Measurements from ENCODE around the gene KLHDC8A. TPM values are rescaled to one million over a fixed set of nuclear protein-coding genes. Genes with fewer than 3 reads are reported as not detected.
A peak's percentile ranks its signal among the peaks of the same experiment; 100 is the strongest.

KLHDC8A gene

GRCh38 chr1:205291596-205291995 is 65.1 kb downstream of the KLHDC8A start:
- no peak overlapping the region for H3K27ac ChIP-seq (ENCODE audit: low read depth, low read length)
- H4K5ac ChIP-seq (ENCODE audit: low read length): no peak overlapping the region
- H3K4me3 ChIP-seq (ENCODE audit: low read length): no peak overlapping the region
- no peaks in the 10 kb centered on the region for H3K27me3 ChIP-seq (ENCODE audit: insufficient read depth, low read length, poor library complexity)
- H3K36me3 ChIP-seq (ENCODE audit: control insufficient read depth, insufficient read depth, low read length): no peaks in the 10 kb centered on the region
- peaks cover 20% of the 10 kb centered on the region for H3K4me1 ChIP-seq (ENCODE audit: control insufficient read depth, low read depth, low read length)
- no peak overlapping the region for H2BK5ac ChIP-seq (ENCODE audit: low read length)
- H2AK5ac ChIP-seq (ENCODE audit: low read length): no peak overlapping the region
- no peak overlapping the region for H3K56ac ChIP-seq (ENCODE audit: low read length)
- no peak overlapping the region for H2BK120ac ChIP-seq (ENCODE audit: low read depth, low read length)
- no CpG with 5 or more reads among the region's 6 CpGs for WGBS (ENCODE audit: extremely low coverage, insufficient coverage, low lambda C conversion rate)
- no peaks in the 10 kb centered on the region for H3K79me2 ChIP-seq (ENCODE audit: control insufficient read depth, insufficient read depth, low read length)
- no peak overlapping the region for H2BK15ac ChIP-seq (replicated peaks; ENCODE audit: low read depth)
- H3K4ac ChIP-seq (ENCODE audit: low read depth, low read length): peak overlapping the region; percentile 76
- no peaks in the 10 kb centered on the region for H3K79me1 ChIP-seq (ENCODE audit: low read length)
- no peak overlapping the region for H3K9ac ChIP-seq (ENCODE audit: low read length)
- H3K23ac ChIP-seq (ENCODE audit: low read length): no peak overlapping the region
- H3K4me2 ChIP-seq (ENCODE audit: low read length): no peak overlapping the region
- no peak overlapping the region for H4K8ac ChIP-seq (ENCODE audit: low read depth, low read length)
- no peak for DNase-seq
- H3K18ac ChIP-seq (ENCODE audit: low read length): peak overlapping the region; percentile 3

- Histone ChIP-seq H3K4me2 (ENCODE audit: low read length) (no peak overlapping the region), H3K36me3 (ENCODE audit: control insufficient read depth, insufficient read depth, low read length) (no peaks in the 10 kb centered on the region), H2AK5ac (ENCODE audit: low read length) (no peak overlapping the region), H2BK5ac (ENCODE audit: low read length) (no peak overlapping the region), H4K8ac (ENCODE audit: low read depth, low read length) (no peak overlapping the region), H4K5ac (ENCODE audit: low read length) (no peak overlapping the region), H3K18ac (ENCODE audit: low read length) (peak overlapping the region; percentile 30), H3K4ac (ENCODE audit: low read depth, low read length) (peak overlapping the region; percentile 72), H3K79me2 (ENCODE audit: control insufficient read depth, insufficient read depth, low read length) (no peaks in the 10 kb centered on the region), H3K23ac (ENCODE audit: low read length) (no peak overlapping the region), H3K4me1 (ENCODE audit: control insufficient read depth, low read depth, low read length) (peaks cover 20% of the 10 kb centered on the region), H3K4me3 (ENCODE audit: low read length) (no peak overlapping the region), H3K9ac (ENCODE audit: low read length) (peak overlapping the region; percentile 13), H2BK120ac (ENCODE audit: low read depth, low read length) (no peak overlapping the region), H2BK15ac (replicated peaks; ENCODE audit: low read depth) (no peak overlapping the region), H3K27ac (ENCODE audit: low read depth, low read length) (no peak overlapping the region), H3K79me1 (ENCODE audit: low read length) (no peaks in the 10 kb centered on the region), H3K27me3 (ENCODE audit: insufficient read depth, low read length, poor library complexity) (no peaks in the 10 kb centered on the region), H3K56ac (ENCODE audit: low read length) (peak overlapping the region; percentile 71)
- peak; percentile 47 for DNase-seq
- no CpG with 5 or more reads among the region's 8 CpGs for WGBS (ENCODE audit: extremely low coverage, insufficient coverage, low lambda C conversion rate)
Measured at GRCh38 chr1:205287767-205288559, 68.8 kb downstream of the KLHDC8A start.

GRCh38 chr1:205287076-205287475 is 69.6 kb downstream of the KLHDC8A start:
- Histone ChIP-seq H3K18ac (ENCODE audit: low read length) (peak overlapping the region; percentile 1), H2BK5ac (ENCODE audit: low read length) (no peak overlapping the region), H3K56ac (ENCODE audit: low read length) (peak overlapping the region; percentile 71), H3K79me2 (ENCODE audit: control insufficient read depth, insufficient read depth, low read length) (no peaks in the 10 kb centered on the region), H3K4me2 (ENCODE audit: low read length) (no peak overlapping the region), H3K79me1 (ENCODE audit: low read length) (no peaks in the 10 kb centered on the region), H2BK15ac (replicated peaks; ENCODE audit: low read depth) (no peak overlapping the region), H2AK5ac (ENCODE audit: low read length) (peak overlapping the region; percentile 39), H4K5ac (ENCODE audit: low read length) (no peak overlapping the region), H3K9ac (ENCODE audit: low read length) (no peak overlapping the region), H3K4me3 (ENCODE audit: low read length) (no peak overlapping the region), H3K27me3 (ENCODE audit: insufficient read depth, low read length, poor library complexity) (no peaks in the 10 kb centered on the region), H3K4me1 (ENCODE audit: control insufficient read depth, low read depth, low read length) (peaks cover 20% of the 10 kb centered on the region), H3K4ac (ENCODE audit: low read depth, low read length) (peak overlapping the region; percentile 21), H3K27ac (ENCODE audit: low read depth, low read length) (no peak overlapping the region), H3K36me3 (ENCODE audit: control insufficient read depth, insufficient read depth, low read length) (no peaks in the 10 kb centered on the region), H2BK120ac (ENCODE audit: low read depth, low read length) (no peak overlapping the region), H3K23ac (ENCODE audit: low read length) (no peak overlapping the region), H4K8ac (ENCODE audit: low read depth, low read length) (no peak overlapping the region)
- no CpG with 5 or more reads among the region's 3 CpGs for WGBS (ENCODE audit: extremely low coverage, insufficient coverage, low lambda C conversion rate)
- DNase-seq: no peak

GRCh38 chr1:205286335-205286950 is 70.3 kb downstream of the KLHDC8A start:
- no peaks in the 10 kb centered on the region for H3K27me3 ChIP-seq (ENCODE audit: insufficient read depth, low read length, poor library complexity)
- no peaks in the 10 kb centered on the region for H3K79me2 ChIP-seq (ENCODE audit: control insufficient read depth, insufficient read depth, low read length)
- H3K4me1 ChIP-seq (ENCODE audit: control insufficient read depth, low read depth, low read length): peaks cover 20% of the 10 kb centered on the region
- no peak overlapping the region for H3K23ac ChIP-seq (ENCODE audit: low read length)
- no peak overlapping the region for H2BK15ac ChIP-seq (replicated peaks; ENCODE audit: low read depth)
- H2BK5ac ChIP-seq (ENCODE audit: low read length): peak overlapping the region; percentile 81
- no peak overlapping the region for H4K8ac ChIP-seq (ENCODE audit: low read depth, low read length)
- no peak overlapping the region for H3K4me2 ChIP-seq (ENCODE audit: low read length)
- no peak overlapping the region for H4K5ac ChIP-seq (ENCODE audit: low read length)
- H3K18ac ChIP-seq (ENCODE audit: low read length): peak overlapping the region; percentile 1
- no peak for DNase-seq
- H3K27ac ChIP-seq (ENCODE audit: low read depth, low read length): no peak overlapping the region
- no peaks in the 10 kb centered on the region for H3K79me1 ChIP-seq (ENCODE audit: low read length)
- peak overlapping the region; percentile 38 for H3K4ac ChIP-seq (ENCODE audit: low read depth, low read length)
- no peaks in the 10 kb centered on the region for H3K36me3 ChIP-seq (ENCODE audit: control insufficient read depth, insufficient read depth, low read length)
- H3K4me3 ChIP-seq (ENCODE audit: low read length): no peak overlapping the region
- no peak overlapping the region for H3K9ac ChIP-seq (ENCODE audit: low read length)
- no CpG with 5 or more reads among the region's 9 CpGs for WGBS (ENCODE audit: extremely low coverage, insufficient coverage, low lambda C conversion rate)
- H2AK5ac ChIP-seq (ENCODE audit: low read length): peak overlapping the region; percentile 96
- H3K56ac ChIP-seq (ENCODE audit: low read length): peak overlapping the region; percentile 79
- H2BK120ac ChIP-seq (ENCODE audit: low read depth, low read length): peak overlapping the region; percentile 3

Small RNA genes lying within 50 kb of the gene (small RNA-seq; reads per million reads assigned to genes)
- not detected for gene SNRPGP10 (ENCODE audit: insufficient read depth)
